ENCODE data around the gene MAP2K6.

The MAP2K6 gene

DNA sequence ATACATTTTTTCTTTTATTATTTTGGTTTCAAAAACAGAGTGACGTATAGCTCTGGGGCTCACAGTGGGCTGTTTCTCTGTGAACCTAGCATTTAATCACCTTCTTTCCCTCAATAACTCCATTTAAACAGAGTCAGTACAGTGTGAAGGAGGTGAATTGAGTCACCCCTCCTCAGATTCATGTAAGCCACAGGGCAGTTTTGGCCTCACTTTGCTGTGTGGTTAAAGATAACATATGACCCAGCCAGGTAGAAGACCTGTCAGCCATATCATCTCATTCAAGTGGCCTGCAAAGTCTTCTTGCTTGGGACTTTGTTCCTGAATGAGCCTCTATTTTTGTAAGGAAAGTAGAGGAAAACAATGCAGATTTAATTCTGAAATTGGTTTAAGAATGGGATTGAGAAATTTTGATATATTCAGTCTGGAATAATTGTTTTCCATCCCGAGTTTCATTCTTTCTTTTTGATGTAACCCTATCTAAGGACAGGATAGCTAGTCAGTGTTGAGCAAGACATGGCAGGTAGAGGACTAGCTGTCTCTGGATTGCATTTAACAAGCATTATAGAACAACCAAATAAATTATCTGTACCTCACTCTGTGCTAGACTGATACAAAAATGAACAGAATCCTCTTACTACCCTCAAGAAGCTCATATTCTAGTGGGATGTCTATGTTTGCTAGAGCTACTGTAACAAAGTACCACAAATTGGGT, 13.1 kb downstream of the MAP2K6 start:
- no peak for DNase-seq (ENCODE audit: low read depth)

DNA sequence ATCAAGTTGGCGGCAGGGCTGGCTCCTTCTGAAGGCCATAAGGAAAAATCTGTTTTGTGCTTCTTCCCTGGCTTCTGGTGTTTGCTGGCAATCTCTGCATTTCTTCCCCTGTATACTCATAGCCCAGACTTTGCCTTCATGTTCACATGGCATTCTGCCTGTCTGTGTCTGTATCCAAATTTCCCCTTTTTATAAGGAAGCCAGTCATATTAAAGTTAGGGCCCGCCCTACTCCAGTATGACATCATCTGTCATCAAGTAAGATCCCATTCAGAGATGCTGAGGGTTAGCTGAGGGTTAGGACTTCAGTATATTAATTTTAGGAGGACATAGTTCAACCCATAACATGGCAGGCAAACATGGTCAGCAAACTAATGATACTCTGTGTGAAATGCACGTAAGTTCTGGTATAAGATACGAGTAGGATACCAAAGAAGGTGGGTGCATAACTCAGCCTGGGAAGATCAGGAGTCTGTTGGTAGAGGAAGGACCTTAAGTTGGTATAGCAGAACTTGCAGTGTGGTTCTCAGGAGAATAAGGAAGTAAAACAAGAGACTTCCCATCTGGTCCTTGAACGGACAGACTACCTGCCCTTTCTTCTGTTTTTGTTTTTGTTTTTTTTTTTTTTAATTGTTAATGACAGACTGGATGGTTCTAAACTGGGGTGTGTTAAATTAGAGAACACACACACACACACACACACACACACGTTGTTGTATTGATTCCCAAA, 13.9 kb downstream of the MAP2K6 start:
- no peak for DNase-seq (ENCODE audit: low read depth)

DNA sequence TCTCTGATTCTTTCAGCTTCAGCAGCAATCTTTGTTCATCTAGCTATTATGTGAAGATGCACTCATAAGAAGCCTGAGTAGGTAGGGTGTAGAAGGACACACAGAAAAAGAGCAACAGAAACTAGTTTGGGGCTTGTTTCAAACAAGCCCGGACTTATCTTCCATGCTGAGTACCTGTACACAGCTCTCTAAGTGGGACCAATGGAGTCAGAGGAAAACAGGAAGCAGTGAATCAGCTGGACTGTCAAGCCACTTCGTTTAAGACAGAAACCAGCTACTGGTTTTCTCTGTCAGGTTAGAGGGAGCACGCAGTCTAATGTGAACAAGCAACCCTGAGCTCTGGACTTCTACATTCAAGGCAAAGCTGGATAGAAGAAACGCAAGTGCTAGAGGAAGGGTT, 16.0 kb downstream of the MAP2K6 start:
- DNase-seq (ENCODE audit: low read depth), result no peak

DNA sequence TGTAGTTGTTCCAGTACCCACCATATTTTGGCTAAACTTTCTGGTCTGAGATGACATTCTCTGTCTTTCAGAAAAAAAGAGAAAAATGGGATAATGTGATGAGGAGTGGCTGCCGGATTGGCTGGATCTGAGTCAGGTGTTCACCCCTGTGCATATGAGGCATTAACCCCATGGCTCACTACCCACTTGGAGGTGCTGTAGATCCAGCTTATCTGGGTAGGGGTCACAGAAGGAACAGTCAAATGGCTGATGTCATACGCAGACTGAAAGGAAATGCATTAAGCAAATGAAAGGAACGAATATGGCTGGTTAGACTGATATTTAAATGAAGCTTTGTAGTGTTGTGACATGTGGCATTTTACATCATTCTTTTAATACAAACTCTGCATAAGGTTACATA, 17.3 kb downstream of the MAP2K6 start:
- DNase-seq (ENCODE audit: low read depth), result no peak

DNA sequence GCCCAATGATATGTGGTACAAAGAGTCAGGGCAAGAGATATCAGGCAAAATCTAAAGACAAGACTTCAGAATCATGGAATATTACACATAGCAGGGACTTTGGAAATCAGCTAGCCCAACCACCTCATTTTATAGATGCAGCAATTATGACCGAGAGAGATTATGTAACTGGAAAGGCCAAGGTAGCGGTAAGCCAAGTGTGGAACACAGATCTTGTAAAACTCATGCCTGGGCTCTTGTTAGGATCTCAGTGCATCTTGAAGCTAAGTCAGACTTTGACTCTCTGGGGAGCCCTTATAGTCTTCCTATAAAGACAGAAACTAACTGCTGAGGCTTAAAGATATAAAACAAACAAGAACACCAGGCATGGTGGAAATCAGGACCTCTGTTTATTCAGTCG, 18.6 kb downstream of the MAP2K6 start:
- DNase-seq (ENCODE audit: low read depth), result no peak

DNA sequence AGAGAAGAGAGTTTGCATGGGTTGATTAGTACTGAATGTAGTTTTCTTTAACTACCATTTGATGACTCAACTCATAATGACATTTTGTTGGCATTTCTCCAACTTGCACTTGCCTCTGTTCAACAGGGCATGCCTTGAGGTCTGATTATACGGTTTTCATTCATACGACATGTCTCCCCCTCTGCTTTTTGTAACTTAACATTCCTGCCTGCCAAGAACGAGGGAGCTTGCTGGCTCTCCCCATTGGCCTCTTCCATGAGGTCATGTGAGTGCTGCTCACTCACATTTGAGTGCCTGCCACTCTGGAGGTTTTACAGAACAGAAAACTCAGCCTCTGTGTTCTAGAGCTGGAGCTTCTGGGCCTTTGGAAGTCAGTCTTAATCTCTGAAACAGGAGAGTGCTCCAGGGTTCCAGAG, 19.7 kb downstream of the MAP2K6 start:
- no peak for DNase-seq (ENCODE audit: low read depth)

DNA sequence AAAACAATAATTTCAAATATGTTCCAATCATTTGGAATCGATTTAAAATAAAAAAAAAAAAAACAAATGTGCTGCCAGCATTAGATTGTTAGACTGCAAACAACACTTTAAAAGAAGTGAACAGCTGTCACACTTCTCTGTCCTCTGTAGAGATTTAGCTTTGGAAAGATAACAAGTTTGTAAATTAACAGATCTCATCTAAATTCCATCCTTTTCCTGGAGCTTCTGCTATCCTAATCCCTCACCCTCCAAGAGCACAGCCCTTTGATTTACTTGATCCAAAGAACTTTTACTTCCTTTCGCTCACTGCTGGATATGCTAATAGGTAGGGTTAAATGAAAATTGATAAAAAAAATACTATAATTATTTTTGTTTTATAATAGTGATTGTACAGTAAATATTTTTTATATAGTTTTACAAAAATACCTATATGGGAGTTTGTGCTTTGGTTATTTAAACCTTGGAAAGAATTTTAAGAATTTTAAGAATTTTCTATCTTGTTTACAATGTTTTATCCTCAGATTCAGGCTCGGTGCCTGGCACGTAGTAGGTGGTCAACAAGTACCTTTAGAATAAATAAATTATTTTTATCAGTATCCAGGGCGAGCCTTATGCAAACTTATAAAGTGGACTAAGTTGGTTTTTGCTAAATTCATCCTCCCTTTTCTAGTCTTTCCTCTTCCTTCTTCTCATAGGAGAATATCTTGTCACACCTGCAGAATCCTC, 21.6 kb downstream of the MAP2K6 start:
- DNase-seq (ENCODE audit: low read depth), result no peak

DNA sequence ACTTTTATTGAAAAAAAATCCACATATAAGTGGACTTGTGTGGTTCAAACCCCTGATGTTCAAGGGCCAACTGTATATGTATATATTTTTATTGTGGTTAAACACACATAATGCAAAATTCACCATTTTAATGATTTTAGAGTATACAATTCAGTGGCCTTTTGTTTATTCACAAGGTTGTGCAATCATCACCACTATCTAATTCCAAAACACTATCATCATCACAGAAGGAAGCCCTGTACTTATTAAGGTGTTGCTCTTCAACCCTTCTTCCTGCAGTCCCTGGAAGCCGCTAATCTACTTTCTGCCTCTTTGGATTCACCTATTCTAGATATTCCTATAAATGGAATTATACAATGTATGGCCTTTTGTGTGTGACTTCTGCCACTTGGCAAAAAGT, 23.0 kb downstream of the MAP2K6 start:
- no peak for DNase-seq (ENCODE audit: low read depth)

DNA sequence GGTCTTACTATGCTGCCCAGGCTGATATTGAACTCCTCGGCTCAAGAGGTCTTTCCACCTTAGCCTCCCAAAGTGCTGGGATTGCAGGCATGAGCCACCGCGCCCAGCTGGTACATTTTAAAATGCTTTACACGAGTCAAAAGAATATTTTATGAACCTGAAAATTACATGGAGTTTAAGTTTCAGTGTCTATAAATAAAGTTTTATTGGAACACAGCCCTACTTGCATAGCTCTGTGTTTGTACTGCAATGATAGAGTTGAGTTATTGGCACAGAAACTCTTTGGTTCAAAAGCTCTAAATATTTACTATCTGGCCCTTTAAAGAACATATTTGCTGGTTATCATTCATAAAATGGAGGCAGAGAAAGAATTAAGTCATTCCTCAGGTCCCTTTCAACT, 24.3 kb downstream of the MAP2K6 start:
- no peak for DNase-seq (ENCODE audit: low read depth)

DNA sequence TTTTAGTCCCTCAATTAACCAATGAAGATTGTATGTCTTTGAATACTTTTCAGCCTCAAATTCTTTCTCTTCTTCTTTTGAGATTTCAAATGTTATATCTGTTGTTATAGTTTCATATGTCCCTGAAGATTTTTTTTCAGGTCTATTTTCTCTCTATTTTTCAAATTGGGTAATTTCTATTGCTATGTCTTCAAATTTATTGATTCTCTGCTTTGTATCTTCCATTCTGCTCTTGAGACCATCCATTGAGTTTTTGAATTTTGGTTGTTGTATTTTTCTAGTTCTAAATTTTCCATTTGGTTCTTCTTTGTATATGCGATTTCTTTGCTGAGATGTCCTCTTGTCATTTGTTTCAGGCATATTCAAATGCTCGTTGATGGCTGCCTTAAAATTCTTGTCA, 26.7 kb downstream of the MAP2K6 start:
- DNase-seq (ENCODE audit: low read depth), result no peak

DNA sequence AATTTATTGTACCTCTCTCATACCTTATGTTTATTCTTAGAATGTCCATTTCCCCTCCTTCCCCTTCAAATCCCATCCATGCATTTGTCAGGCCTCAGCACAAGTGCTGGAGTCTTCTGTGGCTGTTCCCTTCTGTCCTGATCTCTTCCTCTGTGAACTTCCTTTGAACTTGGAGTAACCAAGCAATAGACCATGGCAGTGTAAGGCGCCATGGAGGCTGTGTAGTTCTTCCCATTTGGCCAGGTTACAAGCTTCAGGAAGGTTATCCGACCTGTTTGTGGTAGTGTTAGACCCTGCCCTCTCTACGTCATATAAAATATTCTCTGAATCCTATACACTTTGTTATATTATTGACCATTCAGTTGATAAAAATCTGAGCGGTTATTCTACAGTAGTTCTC, 28.6 kb downstream of the MAP2K6 start:
- DNase-seq (ENCODE audit: low read depth), result no peak

DNA sequence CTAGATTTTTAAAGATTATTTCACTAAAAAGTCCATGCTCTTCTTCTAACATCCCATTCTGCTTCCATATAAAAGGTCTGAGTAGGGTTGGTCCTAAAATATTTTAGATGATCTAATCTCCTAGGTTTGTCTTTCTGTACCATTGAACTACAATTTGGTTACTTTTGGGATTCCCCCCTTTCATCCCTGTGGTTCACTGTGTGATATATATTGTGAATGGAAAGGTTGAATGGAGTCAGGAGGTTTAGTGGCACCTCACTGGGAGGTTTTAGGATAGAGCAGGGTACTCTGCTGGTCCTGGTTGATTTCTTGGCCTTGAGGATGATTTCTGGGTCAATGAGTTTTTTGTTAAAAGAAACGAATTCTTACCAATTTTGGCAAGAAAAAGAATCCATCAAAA, 29.5 kb downstream of the MAP2K6 start:
- no peak for DNase-seq (ENCODE audit: low read depth)

DNA sequence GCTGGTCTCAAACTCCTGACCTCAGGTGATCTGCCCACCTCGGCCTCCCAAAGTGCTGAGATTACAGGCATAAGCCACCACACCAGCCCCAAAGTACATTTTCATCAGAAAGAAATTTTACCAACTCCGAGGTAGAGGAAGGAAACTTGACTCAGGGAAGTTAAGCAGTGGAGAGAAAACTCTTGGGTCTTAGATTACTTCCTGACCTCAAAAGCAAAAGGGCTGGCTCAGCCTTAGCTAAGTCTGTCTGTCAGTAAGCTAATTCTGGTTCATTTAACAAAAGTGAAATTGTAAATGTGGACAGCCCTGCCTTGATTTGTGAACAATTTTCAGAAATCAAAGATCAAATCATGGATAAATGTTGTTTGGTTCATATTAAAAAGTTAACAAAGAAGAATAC, 30.6 kb downstream of the MAP2K6 start:
- DNase-seq (ENCODE audit: low read depth), result no peak

DNA sequence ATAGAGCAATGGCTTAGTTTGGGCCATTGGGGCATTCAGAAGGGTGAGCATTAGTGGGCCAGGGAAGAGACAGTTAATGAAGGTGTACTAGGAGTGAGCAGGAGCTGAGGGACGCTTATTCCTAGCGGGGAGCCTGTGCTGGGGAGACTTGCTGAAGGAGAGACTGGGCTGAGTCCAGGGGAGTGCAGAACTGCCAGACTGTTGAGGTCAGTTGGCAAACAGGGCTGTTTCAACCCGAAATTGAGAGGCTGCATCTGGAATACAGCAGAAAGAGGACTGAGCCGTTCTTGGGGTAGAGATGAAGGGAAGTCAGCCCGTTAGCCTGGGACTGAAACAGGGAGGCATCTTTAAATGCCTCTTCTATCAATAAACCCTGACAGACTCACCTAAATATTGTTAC, 33.2 kb downstream of the MAP2K6 start:
- DNase-seq (ENCODE audit: low read depth), result no peak

DNA sequence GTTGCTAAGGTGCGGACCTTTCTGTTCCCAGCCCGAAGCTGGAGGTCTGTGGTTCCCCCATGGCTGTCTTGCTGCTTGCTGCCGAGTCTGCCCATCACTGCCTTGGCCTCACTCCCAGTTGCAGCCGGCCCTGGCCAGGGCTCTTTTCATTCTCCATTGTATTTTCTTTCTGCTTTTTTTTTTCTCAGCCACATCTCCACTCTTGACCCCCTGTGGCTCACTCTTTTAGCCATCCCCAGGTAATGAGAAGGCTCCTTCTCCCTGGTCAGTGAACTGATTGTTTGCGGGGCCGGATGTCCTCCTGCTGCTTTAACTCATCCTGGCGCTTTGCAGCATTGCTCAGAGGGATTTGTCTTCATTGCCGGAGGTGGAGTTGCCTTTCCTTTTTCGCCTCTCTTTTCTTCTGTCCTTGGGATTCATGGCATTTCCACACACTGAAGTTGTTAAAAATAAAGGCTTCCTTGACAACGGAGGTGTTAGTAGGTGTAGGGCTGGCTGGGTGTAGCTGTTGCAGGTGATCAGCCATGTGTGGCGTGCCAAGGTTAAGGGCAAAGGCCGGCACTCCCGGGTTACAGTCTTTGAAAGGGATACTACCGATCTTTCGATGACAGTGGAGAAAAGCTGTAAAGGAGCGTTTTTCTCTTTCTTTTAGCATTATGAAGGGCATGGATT, 34.1 kb downstream of the MAP2K6 start:
- no peak for DNase-seq (ENCODE audit: low read depth)

DNA sequence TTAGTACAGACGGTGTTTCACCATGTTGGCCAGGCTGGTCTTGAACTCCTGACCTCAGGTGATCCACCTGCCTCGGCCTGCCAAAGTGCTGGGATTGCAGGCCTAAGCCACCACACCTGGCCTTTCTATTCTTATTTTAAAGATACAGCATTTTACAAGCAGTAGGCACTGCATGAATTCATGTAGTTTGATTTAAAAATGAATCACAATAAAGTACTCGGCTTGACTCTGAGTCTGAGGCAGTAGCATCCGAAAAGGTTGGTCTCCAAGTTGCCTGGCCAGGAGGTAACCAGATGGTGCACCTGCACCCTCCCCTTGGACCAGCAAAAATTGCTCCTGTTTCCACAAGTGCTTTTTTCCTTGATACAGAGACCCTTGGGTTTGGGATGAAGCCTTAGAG, 35.6 kb downstream of the MAP2K6 start:
- no peak for DNase-seq (ENCODE audit: low read depth)

DNA sequence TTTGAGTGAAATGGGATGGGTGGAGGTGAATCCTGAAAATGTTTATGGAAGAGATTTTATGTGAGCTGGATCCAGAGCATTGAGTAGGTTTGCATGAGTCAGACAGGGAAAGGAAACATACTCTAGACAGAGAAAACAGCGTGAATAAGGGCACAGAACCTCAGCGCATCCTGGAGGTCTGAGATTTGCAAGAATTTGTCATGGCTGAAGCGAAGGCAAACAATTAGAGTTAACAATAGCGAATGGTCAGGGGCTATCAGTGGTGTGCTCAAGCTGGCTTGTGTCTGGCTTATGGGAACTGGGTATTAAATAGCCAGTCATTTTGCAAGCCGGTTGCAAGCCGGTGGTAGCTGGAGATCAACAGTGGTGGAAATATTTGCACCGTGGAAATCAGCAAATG, 36.4 kb downstream of the MAP2K6 start:
- no peak for DNase-seq (ENCODE audit: low read depth)

DNA sequence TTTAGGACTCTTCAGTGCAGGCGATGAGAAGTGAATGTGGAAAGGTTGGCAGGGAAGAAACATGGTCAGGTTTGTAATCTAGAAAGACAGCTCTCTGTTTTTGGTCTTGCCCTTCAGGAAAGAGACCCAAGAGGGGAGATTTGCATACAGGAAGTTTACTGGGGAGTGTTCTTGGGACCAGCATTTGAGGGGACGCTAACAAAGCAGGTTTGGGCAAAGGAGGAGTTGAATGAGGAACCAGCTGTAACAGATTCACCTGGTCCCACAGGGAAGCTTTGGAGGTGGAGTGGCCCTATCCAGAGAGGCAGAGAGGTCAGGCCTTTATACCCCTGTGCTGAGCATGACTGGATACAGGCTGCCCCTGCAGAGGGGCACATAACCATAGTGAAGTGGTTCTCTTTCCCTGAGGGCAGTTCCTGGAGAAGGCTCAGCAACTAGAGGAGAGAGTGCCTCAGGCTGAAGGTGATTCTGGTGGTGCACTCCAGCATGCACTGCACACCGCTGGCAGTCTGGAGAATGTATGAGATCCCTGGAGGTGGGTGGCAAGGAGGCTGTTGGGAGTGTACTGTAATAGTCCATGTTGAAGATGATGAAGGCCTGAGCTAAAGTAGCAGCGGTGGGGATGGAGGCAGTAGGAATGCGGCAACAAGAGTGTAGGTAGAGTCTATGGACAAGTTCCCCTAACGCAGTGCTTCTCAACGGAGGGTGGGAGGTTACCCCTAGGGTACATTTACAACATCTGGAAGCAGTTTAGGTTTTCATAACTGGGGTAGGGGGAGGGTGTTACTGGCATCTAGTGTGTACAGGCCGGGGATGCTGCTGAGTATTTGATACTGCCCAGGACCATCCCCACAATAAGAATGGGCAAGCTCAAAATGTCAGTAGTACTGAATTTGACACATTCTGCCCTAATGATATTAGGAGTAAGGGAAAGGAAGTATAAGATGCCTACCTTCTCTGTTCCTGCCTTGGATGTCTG, 37.2 kb downstream of the MAP2K6 start:
- no peak for DNase-seq (ENCODE audit: low read depth)

DNA sequence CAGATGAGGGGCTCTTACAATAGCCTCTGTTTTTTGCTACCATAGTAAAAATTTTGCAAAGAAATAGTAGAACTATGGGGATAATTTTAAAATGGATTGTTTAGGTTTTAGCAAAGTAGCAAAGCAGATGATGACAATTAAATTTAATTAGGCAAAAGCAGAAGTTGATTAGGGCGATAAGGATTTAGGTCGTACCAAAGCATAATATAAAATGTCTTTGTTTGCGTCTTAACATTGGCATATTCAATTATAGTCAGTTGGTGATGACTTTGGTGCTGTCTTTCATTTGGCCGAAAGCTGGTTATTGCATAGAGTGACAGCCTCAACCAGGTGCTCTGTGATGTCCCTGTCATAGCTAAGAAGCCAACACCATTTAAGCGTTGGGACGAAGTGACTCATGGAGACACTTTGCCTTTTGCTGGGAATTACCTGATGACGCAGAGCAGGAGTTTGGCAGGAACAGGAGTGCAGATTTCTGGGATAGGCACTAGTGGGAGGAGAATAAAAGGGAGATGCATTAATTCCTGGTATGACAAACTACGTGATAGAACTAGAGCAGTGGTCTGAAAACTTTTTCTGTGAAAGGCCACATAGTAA, 38.3 kb downstream of the MAP2K6 start:
- no peak for DNase-seq (ENCODE audit: low read depth)

DNA sequence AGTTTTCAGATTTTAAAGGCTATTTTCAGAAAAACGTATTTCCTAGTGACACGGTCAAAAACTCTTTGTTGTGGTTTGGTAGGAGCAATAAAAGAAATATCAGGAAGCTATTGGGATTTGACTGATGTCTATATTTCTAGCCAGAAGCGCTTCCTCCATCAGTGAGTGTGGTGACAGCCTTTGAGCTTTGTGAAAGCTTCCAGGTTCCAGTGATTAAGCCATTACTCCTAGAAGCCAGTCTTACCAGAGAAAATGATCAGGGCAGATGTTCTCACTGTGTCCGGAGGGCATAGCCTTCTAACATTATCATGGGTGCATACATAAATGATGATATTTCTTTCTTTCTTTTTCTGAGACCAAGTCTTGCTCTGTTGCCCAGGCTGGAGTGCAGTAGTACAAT, 39.6 kb downstream of the MAP2K6 start:
- no peak for DNase-seq (ENCODE audit: low read depth)

DNA sequence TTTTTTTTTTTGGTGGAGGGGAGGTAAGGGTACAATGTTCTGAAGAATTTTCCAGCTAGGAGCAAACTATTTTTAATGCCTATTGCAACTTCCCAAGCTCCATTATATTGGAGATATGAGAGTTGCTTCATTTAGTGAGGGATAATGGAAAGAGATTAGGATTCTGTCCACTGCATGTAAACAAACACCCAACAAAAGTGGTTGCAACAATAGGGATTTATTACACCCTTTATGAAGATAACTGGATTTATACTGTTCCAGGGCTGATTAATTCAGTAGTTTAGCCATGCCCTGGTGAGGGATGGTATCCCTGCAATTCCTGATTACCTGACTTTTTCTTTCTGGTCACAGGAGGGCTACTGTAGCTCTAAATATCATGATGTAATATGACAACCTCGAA, 40.5 kb downstream of the MAP2K6 start:
- DNase-seq (ENCODE audit: low read depth), result no peak

All from activated T-cell treated with anti-CD3 and anti-CD28 coated beads for 48 hours (primary cell).